GM18526 (cell line): ENCODE results near the gene TDRD12.

Source experiments
- POLR2A ChIP-seq: IDR thresholded peaks from 3 replicates; pipeline ENCODE4 v1.6.1; 2011; ENCODE audit not compliant: insufficient read length; ENCODE audit errors: extremely low read depth

Gene TDRD12, protein sequence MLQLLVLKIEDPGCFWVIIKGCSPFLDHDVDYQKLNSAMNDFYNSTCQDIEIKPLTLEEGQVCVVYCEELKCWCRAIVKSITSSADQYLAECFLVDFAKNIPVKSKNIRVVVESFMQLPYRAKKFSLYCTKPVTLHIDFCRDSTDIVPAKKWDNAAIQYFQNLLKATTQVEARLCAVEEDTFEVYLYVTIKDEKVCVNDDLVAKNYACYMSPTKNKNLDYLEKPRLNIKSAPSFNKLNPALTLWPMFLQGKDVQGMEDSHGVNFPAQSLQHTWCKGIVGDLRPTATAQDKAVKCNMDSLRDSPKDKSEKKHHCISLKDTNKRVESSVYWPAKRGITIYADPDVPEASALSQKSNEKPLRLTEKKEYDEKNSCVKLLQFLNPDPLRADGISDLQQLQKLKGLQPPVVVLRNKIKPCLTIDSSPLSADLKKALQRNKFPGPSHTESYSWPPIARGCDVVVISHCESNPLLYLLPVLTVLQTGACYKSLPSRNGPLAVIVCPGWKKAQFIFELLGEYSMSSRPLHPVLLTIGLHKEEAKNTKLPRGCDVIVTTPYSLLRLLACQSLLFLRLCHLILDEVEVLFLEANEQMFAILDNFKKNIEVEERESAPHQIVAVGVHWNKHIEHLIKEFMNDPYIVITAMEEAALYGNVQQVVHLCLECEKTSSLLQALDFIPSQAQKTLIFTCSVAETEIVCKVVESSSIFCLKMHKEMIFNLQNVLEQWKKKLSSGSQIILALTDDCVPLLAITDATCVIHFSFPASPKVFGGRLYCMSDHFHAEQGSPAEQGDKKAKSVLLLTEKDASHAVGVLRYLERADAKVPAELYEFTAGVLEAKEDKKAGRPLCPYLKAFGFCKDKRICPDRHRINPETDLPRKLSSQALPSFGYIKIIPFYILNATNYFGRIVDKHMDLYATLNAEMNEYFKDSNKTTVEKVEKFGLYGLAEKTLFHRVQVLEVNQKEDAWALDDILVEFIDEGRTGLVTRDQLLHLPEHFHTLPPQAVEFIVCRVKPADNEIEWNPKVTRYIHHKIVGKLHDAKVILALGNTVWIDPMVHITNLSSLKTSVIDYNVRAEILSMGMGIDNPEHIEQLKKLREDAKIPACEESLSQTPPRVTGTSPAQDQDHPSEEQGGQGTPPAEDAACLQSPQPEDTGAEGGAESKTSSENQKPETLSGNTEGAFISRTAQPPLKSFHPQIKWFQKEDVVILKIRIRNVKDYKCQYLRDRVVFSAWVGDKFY (N-terminal part only)

DNA sequence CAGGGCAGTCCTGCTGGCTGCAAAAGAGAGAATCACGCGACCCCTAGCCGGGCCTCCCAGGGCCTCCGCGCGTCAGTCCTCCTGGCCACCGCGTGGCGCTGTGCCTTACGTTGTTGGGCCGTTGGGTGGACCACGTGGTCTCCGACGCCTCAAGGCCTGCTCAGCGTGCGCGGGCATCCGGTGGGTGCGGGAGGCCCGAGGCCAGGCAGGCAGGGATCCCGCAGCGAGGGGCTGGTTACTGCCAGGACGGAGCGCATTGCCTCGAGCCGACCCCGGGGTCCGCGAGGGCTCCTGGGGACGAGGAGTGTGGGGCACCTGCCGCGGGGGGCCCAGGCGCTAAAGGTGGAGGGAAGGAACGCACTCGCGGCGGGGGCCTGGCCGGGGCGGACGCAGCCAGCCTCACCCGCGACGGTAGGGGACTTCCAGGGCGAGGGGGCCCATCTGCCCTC is at the start of gene TDRD12:
Gene TDRD12 (plus strand): TSS at position 157 of the 449 bp plus-strand sequence. CDS start 306 bp downstream, outside the sequence.
- TF ChIP-seq POLR2A = no peak

DNA sequence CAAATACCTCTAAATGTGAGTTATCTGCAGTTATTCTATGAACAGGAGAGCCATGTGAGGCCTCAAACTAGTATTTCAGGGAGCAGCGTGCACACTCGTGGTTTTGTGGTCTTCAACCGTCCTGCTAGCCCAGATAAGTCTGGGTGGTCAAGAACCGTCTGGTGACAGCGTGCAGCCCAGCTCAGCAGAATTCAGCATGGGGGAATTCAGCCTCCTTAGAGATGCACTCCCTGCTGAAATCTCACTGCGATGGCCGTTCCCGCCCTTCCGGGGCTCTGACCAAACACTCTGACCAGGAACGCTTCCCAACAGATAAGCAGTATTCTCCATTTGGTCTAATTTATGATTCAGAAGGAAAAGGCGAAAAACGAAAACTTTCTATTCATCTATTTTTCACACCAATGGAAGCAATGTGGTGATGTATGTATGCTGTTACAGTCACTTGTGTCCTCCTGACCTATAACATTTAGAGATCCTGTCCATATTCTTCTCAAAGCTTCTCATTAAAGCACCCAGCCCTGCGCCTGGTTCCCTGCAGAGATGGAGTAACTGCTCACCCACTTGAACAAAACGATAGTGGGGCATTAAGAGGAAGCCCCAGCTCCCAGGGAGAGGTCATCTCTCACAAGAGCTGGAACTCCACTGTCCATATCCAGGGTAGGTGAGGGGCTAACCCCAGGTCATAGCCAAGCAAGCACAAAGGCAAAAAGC is 47.5 kb upstream of the TDRD12 start:
- TF ChIP-seq POLR2A = no peak

GRCh38 chr19:32672841-32673240 is 46.7 kb upstream of the TDRD12 start:
- no peak for TF ChIP-seq POLR2A

- TF ChIP-seq POLR2A = no peak
Observed at GRCh38 chr19:32673573-32673972, 46.0 kb upstream of the TDRD12 start.

GRCh38 chr19:32674153-32674930 is 45.2 kb upstream of the TDRD12 start:
- TF ChIP-seq POLR2A = no peak

- TF ChIP-seq POLR2A = peak; percentile 68
Observed at GRCh38 chr19:32674931-32675719, 44.4 kb upstream of the TDRD12 start, which contains the start of gene ANKRD27. Gene ANKRD27, minus strand, starts transcription at chr19:32675180. Its CDS starts 16,165 bp downstream, at chr19:32659015.

DNA sequence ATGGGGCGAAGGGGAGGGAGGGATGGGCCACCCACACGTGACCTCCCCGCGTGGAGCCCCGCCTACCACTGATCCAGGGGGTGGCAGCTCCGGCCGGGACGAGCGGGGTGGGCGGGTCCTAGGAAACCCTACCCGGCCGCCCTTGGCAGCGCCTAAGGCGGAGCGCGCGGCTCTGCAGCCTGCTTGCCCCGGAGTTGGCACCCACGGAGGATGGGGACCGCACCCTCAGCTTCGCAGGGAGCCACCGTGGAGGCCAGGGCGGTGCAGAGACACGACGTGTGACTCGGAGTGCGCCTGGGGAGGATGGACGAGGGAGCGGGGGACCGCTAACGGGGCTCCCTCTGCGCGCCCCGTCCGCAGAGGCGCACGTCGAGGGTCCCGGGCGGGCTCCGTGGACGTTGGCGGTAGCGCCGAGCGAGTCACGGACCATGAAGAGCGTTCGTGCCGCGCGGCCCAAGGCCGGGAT is 43.8 kb upstream of the TDRD12 start, which contains the start of gene RGS9BP:
Gene RGS9BP (plus strand): TSS at position 129 of the 466 bp plus-strand sequence. CDS start 416 bp downstream, outside the sequence.
- no peak for TF ChIP-seq POLR2A

GRCh38 chr19:32676186-32676894 is 43.2 kb upstream of the TDRD12 start:
- TF ChIP-seq POLR2A = no peak

DNA sequence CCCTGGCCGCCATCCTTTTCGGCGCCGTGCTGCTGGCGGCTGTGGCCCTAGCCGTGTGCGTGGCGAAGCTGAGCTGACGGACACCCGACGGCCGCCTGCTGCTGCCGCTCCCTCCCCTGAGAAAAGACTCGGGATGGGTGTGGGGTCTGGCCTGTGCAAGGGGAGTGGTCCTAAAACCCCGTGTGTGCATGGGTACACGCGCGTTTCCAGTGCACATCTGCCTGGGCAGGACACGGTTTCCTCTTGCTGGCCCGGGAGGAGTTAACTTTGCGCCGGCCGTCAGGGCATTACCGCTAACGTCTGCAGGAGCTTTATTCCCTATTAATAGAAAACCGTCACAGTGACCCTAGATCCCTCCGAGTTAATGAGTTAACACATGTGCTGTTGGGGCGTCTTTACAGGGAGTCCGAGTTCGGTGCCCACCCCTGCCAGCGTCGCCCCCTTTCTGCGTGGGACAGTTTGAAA is 42.6 kb upstream of the TDRD12 start:
- no peak for TF ChIP-seq POLR2A

DNA sequence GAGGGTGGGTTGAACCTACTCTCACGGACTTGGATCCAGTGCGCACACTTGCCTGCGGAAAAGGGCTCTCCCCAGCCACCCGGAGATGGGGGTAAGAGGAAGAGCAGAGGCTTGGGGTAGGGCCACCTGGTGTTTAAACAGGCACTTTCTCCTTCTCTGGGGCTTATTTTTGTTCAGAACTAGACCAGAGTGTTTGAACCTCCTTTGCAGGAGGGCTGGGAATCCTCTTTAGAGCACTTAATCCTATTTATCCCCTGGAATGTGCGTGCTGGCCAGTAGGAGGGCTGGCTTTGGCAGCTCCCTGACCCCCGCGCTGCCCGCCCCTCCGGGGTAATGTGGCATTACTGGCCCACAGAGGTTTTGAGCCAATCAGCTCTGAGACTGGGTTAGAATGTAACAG is 41.9 kb upstream of the TDRD12 start:
- TF ChIP-seq POLR2A = no peak

DNA sequence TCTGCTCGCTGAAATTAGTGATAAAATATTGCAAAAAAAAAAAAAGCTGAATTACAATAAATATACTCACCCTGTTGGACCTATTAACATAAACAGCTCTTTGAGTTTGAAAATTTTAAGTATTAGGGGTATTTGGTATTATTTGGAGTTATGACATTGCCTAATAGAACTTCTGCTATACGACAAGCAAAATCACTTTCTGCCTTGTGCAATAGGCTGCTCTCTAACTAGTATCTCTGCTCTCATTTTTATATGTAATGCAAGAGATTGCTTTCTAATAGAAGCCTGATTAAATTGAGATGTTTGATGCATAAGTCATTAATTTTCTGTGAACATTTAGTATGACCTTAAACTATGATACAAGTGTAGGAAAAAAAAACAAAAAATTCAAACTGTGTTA is 38.6 kb upstream of the TDRD12 start:
- TF ChIP-seq POLR2A = no peak

DNA sequence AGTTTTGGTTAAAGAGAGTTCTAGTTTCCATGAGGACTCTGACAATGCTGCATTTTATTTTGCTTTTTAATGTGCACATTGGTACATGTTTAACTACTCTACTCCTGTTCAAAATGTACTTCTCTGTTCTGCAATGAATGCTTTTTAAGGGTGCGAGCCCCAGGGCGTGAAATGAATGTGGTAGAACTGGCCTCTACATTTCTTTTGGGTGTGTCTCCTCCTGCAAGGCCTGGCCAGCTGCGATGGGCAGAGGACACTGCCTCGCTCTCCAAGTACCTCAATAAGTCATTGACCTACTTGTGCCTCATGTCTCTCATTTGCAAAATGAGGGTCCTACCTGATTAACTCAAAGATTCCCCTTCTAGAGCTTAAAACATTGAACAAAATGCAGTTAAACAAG is 37.2 kb upstream of the TDRD12 start:
- TF ChIP-seq POLR2A = no peak
